Thoracic aorta endothelial cell (primary cell): ENCODE data around the gene PABPC3. TPM values are rescaled to one million over a fixed set of nuclear protein-coding genes. Genes with fewer than 3 reads are reported as not detected.

Experiments
- small RNA-seq: library from RNA; depleted of rRNA; stranded (forward); fragments of <200 nt; gene quantifications from one replicate; pipeline ENCODE3, GENCODE V24; 2012
- total RNA-seq: library from RNA; depleted of rRNA; stranded (reverse); fragments of >200 nt; gene quantifications from 2 replicates; pipeline ENCODE4 v1.2.3, GENCODE V29; 2012

PABPC3 gene
- 0.22 and 0.27 TPM in 2 replicates for total RNA-seq

DNA sequence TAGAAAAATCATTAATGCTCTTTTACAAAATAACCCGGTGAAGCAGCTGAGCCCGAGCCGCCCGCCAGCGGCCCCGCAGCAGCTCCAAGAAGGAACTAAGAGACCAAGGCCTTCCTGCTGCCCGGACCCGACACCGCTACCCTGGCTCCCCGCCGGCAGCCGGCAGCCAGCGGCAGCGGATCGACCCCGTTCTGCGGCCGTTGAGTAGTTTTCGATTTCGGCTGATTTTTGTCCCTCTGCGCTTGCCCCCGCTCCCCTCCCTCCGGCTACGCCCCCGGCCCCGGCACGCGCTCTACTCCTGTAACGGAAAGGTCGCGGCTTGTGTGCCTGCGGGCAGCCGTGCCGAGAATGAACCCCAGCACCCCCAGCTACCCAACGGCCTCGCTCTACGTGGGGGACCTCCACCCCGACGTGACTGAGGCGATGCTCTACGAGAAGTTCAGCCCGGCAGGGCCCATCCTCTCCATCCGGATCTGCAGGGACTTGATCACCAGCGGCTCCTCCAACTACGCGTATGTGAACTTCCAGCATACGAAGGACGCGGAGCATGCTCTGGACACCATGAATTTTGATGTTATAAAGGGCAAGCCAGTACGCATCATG, at the start of gene PABPC3:
Gene PABPC3 (plus strand): TSS at position 286 of the 603 bp plus-strand sequence. CDS start 63 bp downstream, at position 349.

Small RNA genes within 50 kb of the gene (small RNA-seq; reads per million reads assigned to genes)
- gene AL359757.2, result not detected

Other genes with a start within 250 kb of the PABPC3 start
- not detected in 2 replicates for gene AMER2, start 76.2 kb downstream of the PABPC3 start, total RNA-seq
- gene MTMR6, start 191.4 kb downstream of the PABPC3 start, total RNA-seq, result 49.5 and 55.6 TPM in 2 replicates
- 87.4 and 97.9 TPM in 2 replicates for gene NUP58, start 205.5 kb downstream of the PABPC3 start, total RNA-seq